ENCODE results near the gene GSG1L.

The GSG1L gene

DNA sequence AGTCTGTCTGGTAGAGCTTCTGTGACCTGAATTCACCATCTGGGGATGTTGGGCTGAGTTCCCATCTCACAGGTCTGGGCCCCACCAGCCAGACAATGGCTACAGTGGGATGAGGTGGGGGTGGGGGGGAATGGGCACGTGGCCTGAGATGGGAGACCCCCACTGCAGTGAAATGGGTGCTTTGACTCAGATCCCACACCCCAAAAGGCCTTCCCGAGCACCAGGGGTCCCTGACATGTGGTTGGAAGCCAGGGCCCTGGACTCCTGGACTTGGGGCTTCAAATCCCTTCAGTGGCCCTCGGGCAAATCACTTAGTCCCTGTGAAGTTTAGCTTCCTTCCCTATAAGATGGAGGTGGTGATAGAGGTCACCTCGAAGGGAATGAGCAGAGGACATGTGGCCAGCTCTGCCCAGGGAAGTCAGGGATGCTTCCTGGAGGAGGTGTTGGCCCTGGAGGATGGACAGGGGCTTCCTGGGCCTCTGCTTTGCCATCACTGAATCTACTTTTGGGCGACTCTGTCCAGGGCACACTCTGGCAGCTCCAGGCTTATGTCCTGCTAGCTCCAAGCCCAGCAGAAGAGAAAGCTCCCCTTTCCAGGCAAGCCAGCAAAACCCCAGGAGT is 295.4 kb downstream of the GSG1L start:
- no peak for DNase-seq

DNA sequence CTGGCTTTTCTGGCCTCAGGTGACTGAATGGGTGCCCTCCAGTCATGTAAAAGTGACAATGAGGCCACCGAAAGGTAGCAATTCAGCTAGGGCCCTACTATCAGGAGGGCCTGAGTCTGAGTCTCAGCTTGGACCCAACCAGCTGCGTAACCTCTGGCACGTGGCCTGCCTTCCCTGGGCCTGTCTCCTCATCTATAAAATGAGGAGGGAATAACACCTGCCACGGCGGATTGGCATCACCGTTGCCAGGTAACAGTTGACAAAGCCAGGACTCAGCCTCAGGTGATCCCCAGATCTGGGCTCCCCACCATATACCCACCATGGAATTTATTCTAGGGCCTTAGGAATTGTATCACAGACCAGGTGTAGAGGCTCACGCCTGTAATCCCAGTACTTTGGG is 296.4 kb downstream of the GSG1L start:
- DNase-seq: no peak

DNA sequence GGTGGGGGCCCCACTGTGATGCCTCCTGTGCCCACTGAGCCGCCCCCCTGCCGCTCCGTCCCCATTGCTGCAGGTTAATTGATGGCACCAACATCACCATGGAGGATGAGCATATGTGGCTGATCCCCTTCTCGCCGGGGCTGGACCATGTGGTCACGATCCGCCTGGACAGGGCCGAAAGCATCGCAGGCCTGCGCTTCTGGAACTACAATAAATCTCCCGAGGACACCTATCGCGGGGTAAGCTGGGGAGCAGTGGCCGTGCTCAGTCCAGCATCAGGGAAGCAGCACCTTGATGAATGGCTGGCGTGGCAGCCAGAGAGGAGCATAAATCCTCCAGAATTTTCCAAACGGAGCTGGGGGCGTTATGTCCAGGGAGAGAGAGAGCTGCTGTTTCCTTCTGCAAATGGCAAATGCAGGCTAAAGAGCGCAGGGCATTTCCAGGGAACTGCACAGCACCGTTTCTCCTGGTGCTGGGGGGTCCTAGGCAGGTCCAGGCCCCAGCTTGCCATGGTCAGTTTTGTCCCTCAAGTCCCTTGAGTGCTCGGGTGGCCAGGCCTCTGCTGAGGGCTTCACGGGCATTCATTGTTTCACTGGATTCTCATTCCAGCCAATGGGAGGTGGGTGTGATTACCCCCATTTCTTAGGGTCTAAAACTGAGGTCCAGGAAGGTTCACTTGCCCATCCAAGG is 297.1 kb downstream of the GSG1L start:
- no peak for DNase-seq

DNA sequence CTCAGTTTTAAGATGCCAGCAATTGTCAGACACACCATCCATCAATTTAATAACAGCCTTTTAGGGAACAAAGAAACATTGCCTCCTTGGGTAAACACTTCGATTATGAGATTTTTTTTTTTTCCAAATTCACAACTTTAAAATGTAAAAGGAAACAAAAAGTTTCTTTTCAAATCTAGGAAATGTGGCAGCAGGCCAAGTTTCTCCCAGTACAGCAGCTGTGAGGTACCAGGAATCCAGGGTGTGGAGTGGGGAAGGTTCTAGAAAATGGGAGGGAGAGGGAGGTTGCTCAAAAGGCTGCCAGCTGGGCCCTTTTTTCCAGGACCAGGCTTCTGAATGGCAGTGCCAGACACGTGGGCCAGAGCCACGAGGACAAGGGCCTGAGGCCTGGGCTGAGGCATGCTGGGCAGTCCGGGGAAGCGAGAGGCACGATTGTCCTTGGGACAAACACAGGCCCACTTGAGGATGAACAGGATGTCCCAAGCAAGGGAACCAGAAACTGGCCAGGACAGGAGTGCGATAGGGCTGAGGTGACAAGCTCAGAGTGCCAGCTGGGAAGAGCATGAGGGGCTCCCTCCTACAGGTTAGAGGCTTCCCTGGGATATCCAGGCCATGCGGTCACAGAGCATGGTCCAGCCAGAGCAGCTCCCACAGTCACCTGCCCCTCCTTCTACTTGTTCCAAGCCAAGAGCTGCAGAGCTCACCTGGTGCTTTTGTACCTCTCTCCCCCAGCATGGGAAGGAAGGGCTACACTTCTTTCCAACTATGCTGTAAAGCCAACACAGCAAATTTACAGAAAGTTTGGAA is 298.4 kb downstream of the GSG1L start:
- DNase-seq: no peak

DNA sequence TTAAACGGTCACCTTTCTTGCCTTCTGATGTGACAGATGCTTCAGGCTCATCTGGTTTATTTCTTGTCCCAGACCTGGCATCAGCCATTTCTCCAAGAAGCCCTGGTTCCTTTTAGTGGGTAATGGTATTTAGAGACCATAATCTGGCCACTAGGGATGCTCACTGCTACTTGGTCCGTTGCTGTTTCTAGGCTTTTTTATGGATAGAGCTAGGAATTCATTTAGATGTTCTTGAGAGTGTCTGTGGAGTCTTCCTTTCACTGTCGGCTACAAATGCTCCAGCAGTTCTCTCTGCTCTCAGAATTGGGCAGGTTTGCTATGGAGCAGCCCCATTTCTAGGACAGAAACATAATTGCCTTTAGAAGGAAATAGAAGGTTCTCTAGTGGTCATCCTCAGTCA is 299.1 kb downstream of the GSG1L start:
- DNase-seq: no peak

DNA sequence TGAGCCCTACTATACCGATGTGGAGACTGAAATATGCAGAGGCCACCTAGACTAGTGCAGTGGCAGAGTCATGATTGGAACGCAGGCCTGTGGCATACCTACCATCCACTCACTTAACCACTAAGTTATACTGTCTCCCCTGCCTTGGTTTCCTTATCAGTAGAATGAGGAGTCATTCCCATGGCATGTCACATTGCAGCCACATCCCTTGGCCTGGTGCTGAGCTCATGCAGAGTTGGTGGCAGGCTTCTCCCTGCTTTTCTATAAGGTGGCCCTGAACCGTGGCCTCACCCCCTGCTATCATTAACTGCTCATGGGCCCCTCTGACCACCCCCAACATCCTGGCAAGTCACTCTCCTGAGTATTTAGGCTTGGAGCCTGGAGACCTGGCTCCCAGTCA is 301.1 kb downstream of the GSG1L start:
- no peak for DNase-seq

DNA sequence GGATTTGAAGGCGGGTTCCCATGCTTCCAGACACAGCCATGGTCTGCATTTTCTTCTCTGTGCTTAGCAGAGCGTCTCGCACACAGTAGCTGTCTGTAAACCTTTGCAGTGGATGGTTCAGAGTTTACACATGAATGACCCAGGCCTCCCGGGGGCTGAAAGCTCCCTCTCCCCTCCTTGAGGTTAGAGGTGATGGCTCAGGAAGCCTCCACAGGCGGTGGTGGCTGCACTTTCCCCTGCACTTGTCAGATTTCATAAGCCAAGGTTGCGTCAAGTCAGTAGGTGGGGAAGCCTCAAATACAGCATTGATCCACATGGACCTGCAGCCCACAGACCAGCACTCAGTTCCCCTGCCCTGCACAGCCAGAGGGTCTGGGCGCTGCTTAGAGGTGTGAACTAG is 301.7 kb downstream of the GSG1L start:
- no peak for DNase-seq

DNA sequence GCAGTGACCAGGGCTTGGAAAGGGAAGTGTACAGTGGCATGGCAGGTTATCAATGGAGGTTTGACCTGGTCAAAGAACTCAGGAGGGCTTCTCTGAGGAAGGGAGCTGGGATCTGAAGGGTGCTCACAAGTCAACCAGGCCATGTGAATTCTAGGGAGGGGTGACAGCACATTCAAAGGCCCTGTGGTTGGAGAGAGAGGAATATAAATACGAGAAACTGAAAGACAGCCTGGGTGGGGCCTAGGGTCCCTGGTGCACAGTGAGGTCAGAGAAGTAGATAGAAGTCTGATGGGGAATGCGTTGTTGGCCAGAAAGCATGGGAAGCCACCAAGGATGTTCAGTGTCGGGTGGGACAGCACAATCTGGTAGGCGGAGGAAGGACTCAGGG is 302.7 kb downstream of the GSG1L start:
- DNase-seq: no peak

DNA sequence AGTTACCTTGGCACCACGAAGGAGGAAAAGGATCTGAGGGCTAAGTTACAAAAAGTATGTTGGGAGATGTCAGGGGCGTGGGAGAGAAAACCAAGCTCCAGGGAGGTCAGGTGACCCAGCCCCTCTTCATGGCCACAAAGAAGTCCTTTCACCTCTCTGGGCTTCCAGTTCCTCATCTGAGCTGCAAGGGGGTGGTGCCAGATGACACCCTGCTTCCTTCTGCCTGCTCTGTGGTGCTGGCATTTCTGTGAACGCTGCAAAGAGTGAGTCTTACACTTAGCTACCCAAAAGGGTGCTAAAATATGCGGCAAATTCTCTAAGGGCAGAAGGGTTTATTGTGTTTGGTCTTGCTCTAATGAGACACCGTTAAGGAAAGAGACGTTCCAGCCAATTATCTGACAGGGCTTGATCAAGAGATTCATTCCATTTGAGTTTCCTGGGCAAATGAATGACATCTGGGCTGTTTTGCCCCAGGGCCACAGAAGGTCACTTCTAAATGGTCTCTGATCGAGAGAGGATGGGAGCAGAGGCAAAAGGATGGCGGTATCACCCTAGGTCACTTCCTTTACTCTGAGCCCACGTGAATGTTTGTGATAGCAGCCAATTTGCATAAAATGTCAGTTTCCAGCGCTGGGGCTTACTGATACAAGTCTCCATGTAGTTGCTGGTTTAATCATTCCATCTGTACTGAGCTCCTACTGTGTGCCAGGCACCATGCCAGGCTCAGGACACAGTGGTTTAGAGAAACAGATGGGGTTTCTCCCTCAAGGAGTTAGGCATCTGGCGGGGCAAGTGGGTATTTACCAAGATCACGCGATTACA is 303.3 kb downstream of the GSG1L start:
- DNase-seq: no peak

DNA sequence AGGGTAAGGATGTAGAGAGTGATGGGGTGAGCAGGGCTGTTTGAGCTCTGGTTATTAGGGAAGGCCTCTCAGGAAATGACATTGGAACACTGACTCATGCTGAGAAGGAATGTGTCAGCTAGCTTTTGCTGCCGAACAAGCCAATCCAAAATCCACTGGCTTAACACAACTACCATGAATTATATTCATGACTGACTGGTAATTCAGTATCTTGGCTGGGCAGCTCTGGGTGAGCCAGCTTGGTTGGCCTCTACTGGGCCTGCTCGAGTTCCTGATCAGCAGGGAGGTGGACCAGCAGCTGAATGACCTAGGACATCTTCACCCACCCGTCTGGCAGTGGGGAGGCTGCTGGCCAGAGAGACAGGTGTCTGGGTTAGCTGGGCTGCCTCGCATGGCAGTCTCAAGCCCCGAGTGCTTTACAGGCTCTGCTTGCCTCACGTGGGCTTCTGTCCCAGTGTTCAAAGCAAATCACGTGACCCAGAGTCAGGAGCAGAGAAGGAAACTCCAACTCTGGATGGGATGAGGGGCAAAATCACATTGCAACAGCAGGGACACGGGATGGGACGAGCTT is 304.1 kb downstream of the GSG1L start:
- no peak for DNase-seq

DNA sequence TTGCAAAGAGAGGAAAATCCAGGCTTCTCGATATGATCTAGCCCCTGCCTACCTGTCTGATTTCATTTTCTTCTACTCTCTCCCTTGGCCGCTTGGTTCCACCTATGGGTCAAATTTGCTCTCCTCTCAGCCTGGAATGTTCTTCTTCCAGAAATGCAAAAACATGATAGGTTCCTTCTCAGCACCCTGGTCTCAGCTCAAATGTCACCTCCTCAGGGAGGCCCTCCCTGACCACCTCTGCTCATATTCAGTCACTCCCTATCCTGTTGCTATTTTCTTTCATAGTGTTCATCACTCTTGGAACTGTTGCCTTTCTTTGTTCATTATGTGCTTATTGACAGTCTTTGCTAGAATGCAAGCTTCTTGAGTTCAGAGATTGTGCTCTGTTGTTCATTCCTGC is 305.0 kb downstream of the GSG1L start:
- DNase-seq: no peak

DNA sequence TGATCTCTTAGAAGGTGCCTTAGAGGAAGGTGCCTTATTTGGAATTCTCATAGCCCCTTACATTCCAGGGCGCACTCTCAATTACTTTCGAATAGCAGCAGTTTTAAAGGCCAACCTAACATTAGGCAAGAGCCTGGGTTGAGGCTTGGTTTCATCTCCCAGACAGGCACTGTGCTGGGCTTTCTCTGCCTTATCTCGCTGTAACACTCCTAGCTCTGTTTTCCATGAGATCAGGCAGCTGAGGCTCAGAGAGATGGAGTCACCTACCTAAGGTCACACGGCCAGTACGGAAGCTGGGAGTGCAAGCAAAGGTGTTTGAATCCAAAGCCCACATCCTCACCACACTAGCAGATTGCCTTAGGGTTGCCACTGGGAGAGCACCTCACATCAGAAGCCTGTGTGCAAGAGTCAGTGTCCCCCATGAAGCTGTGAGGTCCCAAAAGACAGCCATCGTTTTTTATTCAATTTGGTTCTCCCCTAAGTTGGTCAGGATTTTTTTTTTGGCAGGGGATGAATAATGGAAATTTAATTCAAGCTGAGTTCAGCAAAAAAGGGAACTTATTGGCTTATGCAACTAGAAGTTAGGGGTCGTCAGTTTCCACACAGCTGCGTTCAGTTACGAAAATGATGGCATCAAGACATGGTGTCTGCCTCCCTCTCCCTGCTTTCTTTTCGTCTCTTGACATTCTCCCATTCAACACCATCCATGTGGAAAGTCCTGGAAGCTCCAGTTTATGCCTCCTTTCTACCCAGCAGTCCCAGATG is 307.1 kb downstream of the GSG1L start:
- DNase-seq: no peak

DNA sequence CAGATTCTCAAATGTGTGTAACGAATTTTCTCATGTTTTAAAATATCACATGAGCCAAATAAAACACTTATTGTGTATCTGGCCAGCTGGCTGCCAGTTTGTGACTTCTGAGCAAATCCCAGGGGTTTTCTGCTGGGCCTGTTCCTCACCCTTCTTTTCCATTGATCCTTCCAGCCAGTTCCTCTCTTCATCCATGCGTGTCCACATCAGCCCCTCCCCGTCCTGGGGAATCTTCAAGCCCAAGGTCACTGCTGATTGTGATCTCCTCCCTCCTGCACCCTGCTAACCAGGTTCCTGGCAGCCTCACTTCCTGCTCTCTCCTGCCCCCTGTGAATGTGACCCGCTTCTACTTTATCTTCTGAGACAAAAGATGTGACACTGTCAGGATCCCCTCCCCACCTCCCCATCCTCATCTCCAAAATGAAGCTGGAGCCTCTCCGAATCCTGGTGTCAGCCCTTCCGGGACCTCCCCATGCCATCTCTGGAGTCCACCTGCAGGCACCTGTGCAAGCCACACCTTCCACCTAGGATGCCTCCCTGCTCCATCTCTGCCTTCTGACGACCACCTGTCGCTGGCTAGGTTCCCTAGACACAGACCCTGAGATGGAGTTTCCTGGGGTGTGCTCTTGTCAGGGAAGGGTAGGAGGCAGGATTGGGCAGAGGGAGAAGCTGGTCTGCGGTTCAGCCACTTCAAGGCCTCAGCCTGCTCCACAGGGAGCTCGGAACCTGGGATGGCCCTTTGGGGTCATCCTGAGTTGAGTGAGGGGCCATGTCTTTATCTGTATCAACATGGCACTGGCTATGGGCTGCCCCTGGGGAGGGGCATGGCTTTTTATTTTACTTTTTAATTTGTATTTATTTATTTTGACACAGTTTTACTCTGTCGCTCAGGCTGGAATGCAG is 308.5 kb downstream of the GSG1L start:
- no peak for DNase-seq

DNA sequence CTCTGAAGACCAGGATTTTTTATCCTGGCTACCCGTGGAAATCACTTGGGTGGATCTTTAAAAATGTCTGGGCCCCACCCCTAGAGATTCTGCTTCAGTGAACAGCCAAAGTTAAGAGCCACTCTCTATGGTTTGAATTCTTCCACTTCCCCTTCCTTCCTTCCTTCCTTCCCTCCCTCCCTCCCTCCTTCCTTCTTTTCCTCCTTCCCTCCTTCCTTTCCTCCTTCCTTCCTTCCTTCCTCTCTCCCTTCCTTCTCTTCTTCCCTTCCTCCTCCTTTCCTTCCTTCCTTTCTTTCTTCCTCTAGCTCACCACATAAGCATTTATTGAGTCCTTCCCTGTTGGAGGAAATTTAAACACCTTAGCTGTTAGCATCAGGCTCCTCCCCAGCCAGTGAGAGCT is 310.0 kb downstream of the GSG1L start:
- no peak for DNase-seq

DNA sequence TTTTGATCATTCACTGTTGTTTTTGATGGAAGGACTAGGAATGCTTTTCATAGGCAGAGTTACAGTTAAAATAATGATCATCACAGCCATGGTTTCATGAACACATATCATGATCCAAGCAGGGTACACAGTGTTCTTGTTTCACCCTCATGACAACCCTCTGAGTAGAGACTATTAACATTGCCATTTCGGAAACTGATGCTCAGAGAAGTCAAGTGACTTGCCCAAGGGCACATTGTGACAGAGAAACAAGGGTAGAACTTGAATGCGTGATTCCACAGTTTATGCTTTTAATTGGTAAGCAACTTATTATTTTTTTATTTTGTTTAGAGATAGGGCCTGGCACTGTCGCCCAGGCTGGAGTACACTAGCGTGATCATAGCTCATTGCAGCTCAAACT is 311.3 kb downstream of the GSG1L start:
- DNase-seq: no peak

DNA sequence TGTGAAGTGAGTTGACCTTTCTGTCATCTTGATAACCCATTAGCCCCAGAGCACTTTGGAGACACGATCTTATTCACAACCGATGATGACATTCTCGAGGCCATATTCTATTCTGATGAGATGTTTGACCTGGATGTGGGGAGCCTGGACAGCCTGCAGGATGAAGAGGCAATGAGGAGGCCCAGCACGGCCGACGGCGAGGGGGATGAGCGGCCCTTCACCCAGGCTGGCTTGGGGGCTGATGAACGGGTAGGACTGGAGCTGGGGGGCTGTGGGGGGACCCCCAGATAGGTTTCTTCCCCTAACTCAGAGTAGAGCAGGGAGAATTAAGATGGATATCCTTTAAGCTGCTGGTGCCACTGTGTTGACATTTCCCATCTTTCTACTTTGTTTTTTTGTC is 311.8 kb downstream of the GSG1L start:
- DNase-seq: no peak

DNA sequence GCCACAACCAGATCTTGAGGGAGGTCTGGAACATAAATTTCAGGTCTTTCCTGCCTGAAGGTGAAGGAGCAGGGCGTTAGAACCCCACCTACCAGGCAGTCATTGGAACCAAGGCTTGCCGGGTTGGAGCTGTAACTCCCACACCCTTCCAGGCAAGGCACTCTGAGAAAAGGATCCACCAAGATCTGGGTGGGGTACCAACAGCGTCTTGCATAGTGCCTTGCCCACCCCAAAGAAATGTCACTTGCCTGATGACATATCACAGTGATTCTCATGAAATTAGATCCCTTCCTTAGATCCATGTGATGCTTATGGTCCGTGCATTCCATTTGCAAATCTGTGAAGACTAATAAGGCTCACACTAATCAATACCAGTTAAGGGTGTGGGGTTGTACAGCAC is 312.3 kb downstream of the GSG1L start:
- no peak for DNase-seq

DNA sequence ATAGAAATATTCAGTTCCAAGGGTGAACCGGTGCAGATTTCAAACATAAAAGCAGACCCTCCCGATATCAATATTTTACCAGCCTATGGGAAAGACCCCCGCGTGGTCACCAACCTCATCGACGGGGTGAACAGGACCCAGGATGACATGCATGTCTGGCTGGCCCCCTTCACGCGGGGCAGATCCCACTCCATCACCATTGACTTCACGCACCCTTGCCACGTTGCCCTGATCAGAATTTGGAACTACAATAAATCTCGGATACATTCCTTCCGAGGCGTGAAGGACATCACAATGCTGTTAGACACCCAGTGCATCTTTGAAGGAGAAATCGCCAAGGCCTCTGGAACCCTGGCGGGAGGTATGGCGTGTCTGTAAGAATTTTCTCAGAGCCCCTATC is 313.6 kb downstream of the GSG1L start:
- no peak for DNase-seq

DNA sequence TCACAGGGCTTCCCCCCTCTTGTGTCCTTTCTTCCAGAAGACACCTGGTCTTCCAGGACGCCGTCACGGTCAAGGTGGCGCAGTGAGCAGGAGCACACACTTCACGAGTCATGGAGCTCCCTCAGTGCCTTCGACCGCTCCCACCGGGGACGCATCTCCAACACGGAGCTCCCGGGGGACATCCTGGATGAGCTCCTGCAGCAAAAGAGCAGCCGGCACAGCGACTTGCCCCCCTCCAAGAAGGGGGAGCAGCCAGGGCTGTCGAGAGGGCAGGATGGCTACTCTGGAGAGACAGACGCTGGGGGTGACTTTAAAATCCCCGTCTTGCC is 314.0 kb downstream of the GSG1L start:
- DNase-seq: no peak

DNA sequence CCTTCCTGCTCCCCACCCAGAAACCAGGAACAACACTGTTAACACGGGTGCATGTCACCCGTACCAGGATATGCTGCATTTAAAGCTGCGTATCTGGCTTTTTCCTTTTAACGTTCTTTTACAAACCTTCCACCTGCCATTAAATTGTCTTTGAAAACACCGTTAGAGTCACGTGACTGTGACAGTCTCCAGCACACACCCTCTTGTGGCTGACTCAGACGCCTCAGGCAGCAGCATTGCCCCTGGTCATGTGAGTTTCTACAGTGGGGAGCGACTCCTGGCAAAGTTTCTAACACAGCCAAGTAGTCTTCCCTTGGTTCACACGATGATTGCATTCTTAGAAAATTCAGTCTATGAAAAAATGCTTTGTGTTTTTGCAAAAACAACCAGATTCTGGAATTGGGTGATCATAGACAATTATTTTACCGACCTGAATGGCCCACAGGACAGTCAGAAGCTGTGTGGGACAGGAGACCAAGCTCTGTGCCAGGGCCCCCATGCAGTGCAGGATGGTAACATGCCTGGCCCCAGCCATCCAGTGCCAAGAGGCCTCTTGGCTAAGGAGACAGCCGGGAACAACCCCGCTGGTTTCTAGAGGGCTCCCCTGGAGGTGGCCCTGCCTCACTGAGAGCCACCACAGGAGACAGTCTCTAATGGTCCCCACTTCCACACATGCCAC is 314.5 kb downstream of the GSG1L start:
- DNase-seq: no peak

DNA sequence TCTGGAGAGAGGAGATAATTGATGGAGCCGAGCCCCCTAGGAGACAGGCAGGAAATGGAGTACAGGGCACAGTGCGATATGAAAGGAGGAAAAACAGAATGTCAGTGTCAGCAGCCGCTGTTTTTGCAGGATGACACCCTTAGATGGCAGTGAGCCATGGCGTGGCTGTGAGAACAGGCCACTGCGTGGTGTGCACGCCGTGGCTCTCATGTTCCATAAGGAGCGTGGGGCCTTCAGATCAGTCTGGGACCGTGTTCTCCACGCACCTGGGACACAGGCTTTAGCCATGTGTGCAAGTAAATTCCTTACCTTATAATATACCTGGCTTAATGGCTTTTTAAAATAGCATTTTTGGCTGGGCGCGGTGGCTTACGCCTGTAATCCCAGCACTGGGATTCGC is 315.6 kb downstream of the GSG1L start:
- no peak for DNase-seq
